Skeletal muscle cell (primary cell): ENCODE measurements around the gene EXTL2.
A peak's percentile ranks its signal among the peaks of the same experiment; 100 is the strongest.
"Not testable (repeated sequence)": the region's sequence is repeated elsewhere in the genome, so short reads cannot be mapped to it uniquely, and the experiment has no call there.

Experiments used
- DNase-seq: peaks from one replicate; pipeline ENCODE4 v3.0.0-alpha.2; 2010; ENCODE audit warnings: low read depth
- H3K4me3 ChIP-seq: 2 replicates; pipeline ENCODE4 v1.5.1; 2011; ENCODE audit warnings: low read depth, mild to moderate bottlenecking, control low read depth, low read length, moderate library complexity

The EXTL2 gene

GRCh38 chr1:100894603-100895539 is at the start of gene EXTL2:
EXTL2 (minus strand) TSS chr1:100894842; CDS start chr1:100888757, 6,085 bp downstream.
- peak; percentile 20 for DNase-seq
- peak within 1 kb of the TSS; percentile 89 for H3K4me3 ChIP-seq

GRCh38 chr1:100943533-100943932 is 48.9 kb upstream of the EXTL2 start:
- H3K4me3 ChIP-seq, result no peak overlapping the region
- DNase-seq, result no peak

- H3K4me3 ChIP-seq, result no peak overlapping the region
- DNase-seq, result no peak
These were observed 47.8 kb upstream of the EXTL2 start for GRCh38 chr1:100942304-100943046.

- DNase-seq, result no peak
- no peak overlapping the region for H3K4me3 ChIP-seq
These were observed 47.1 kb upstream of the EXTL2 start for GRCh38 chr1:100941580-100942216.

GRCh38 chr1:100941098-100941527 is 46.5 kb upstream of the EXTL2 start:
- DNase-seq, result no peak

GRCh38 chr1:100936194-100936967 is 41.7 kb upstream of the EXTL2 start:
- DNase-seq, result no peak
- no peak overlapping the region for H3K4me3 ChIP-seq

More at GRCh38 chr1:100941098-100941527, 46.5 kb upstream of the EXTL2 start:
- H3K4me3 ChIP-seq, result no peak overlapping the region

- DNase-seq, H3K4me3 ChIP-seq: not testable (repeated sequence)
These were observed 38.9 kb upstream of the EXTL2 start for GRCh38 chr1:100933555-100933954.

- H3K4me3 ChIP-seq, result no peak overlapping the region
- DNase-seq, result no peak
These were observed 37.1 kb upstream of the EXTL2 start for GRCh38 chr1:100931716-100932115.

GRCh38 chr1:100930494-100930893 is 35.9 kb upstream of the EXTL2 start:
- DNase-seq, result no peak
- no peak overlapping the region for H3K4me3 ChIP-seq

- no peak overlapping the region for H3K4me3 ChIP-seq
- DNase-seq, result no peak
These were observed 33.5 kb upstream of the EXTL2 start for GRCh38 chr1:100928128-100928527.

- no peak overlapping the region for H3K4me3 ChIP-seq
- no peak for DNase-seq
These were observed 32.6 kb upstream of the EXTL2 start for GRCh38 chr1:100927276-100927675.

GRCh38 chr1:100926240-100926639 is 31.6 kb upstream of the EXTL2 start:
- DNase-seq, result no peak
- no peak overlapping the region for H3K4me3 ChIP-seq

GRCh38 chr1:100924991-100925390 is 30.3 kb upstream of the EXTL2 start:
- H3K4me3 ChIP-seq, result no peak overlapping the region
- no peak for DNase-seq

- peak; percentile 4 for DNase-seq
- no peak overlapping the region for H3K4me3 ChIP-seq
These were observed 29.6 kb upstream of the EXTL2 start for GRCh38 chr1:100924212-100924611.

GRCh38 chr1:100921110-100921706 is 26.6 kb upstream of the EXTL2 start:
- DNase-seq, result peak; percentile 13
- no peak overlapping the region for H3K4me3 ChIP-seq

- H3K4me3 ChIP-seq, result no peak overlapping the region
- DNase-seq, result no peak
These were observed 17.4 kb upstream of the EXTL2 start for GRCh38 chr1:100912019-100912418.

GRCh38 chr1:100909018-100909417 is 14.4 kb upstream of the EXTL2 start:
- no peak for DNase-seq
- H3K4me3 ChIP-seq, result no peak overlapping the region

- DNase-seq, result no peak
- no peak overlapping the region for H3K4me3 ChIP-seq
These were observed 13.2 kb upstream of the EXTL2 start for GRCh38 chr1:100907887-100908286.

- no peak for DNase-seq
- H3K4me3 ChIP-seq, result no peak overlapping the region
These were observed 10.5 kb upstream of the EXTL2 start for GRCh38 chr1:100905181-100905580.
